ENCODE results near the gene STARD8.

DNA sequence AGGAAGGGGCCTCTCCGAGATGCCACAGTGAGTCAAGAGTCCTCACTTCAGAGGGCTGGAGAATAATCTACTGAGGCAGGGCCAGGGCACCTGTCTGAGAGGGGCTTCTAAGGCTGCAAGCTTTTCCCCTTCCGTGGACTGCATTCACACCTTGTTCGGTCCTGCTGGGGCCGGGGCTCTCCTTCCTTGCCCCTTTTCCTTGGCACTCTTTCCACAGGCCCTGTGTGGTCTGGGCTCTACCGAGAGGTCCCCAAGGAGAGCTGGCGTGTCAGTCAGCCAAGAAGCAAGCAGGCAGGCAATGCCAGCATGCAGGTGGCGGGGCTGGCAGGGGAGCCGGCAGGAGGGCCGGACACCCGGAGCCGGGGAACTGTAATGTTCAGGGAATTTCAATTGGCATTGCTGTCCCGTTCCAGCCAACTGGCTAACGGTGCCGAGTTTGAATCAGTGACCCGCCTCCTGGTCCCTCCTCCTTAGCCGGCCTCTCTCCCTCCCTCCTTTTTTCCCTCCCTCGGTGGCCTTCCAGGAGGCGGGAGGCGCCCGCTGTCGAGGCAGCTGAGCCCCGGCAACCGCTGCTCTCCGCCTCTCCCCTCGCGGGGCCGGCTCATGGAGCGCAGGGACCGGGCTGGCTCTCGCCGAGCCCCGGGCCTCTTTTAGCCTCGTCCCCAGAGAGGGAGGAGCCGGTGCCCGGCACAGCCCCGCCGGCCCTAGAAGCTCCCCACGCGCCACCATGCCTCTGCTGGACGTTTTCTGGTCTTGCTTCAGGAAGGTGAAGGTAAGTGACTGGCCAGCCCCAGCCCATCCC is at the start of gene STARD8:
- TF ChIP-seq, protein P1, sequence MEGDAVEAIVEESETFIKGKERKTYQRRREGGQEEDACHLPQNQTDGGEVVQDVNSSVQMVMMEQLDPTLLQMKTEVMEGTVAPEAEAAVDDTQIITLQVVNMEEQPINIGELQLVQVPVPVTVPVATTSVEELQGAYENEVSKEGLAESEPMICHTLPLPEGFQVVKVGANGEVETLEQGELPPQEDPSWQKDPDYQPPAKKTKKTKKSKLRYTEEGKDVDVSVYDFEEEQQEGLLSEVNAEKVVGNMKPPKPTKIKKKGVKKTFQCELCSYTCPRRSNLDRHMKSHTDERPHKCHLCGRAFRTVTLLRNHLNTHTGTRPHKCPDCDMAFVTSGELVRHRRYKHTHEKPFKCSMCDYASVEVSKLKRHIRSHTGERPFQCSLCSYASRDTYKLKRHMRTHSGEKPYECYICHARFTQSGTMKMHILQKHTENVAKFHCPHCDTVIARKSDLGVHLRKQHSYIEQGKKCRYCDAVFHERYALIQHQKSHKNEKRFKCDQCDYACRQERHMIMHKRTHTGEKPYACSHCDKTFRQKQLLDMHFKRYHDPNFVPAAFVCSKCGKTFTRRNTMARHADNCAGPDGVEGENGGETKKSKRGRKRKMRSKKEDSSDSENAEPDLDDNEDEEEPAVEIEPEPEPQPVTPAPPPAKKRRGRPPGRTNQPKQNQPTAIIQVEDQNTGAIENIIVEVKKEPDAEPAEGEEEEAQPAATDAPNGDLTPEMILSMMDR (IDR thresholded peaks at IDR 0.05; ENCODE audit: insufficient read depth, low read length), result no peak
- TF ChIP-seq GABPA (IDR thresholded peaks at IDR 0.05; ENCODE audit: low read depth) (no peak), REST (IDR thresholded peaks at IDR 0.05; ENCODE audit: insufficient replicate concordance, low read depth) (no peak), SPI1 (IDR thresholded peaks at IDR 0.05; ENCODE audit: borderline replicate concordance, low read depth) (no peak)

Data from HL-60 (cell line).